Stimulated activated CD4-positive, alpha-beta T cell treated with anti-CD3 and anti-CD28 coated beads, Interleukin-2, amount 100 ng/mL, for 24 hours (primary cell): ENCODE data around the gene RANBP2.
"Not testable (repeated sequence)": the region's sequence is repeated elsewhere in the genome, so short reads cannot be mapped to it uniquely, and the experiment has no call there.

Experiments
- DNase-seq, 2 donors: peaks; one replicate each; pipeline ENCODE4 v3.0.0-alpha.2; 2020

The RANBP2 gene

DNA sequence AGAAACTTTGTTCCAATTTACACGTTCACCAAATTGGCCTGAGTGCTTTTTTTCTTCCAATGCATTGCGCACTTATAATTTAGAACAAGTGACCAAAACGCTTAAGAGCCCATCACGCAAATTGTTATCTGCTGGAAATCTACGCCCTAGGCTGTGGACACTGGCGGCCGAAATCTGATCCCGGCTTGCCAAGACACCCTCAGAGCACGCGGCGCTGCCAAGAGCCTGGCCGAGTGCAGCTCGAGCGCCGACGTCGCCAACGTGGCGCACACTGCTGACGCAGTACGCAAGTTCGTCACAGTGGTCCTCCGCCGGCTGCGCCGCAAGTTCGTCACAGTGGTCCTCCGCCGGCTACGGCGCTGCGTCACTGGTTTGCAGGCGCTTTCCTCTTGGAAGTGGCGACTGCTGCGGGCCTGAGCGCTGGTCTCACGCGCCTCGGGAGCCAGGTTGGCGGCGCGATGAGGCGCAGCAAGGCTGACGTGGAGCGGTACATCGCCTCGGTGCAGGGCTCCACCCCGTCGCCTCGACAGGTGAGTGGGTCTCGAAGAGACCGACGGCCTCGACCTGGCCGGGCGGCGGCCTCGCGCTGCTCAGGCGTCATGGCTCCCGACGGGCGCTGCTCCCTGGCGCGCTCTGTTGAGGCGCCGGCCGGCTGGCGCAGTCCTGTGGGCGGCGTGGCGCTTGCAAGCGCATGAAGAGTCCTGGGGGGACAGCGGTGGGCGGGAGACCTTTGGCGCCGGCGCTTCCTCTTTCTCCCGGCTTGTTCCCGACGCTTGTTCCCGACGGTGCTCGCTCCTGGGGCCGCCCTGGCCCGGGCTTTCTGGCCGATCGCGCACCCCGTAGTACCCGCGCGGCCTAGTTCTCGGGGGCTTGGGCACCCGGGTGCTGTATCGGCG, at the start of gene RANBP2:
Gene RANBP2, plus strand, starts transcription at position 334 of the 896 bp plus-strand sequence. Its CDS starts 125 bp downstream, at position 459.
- peak; percentile 91 to 95 for DNase-seq

DNA sequence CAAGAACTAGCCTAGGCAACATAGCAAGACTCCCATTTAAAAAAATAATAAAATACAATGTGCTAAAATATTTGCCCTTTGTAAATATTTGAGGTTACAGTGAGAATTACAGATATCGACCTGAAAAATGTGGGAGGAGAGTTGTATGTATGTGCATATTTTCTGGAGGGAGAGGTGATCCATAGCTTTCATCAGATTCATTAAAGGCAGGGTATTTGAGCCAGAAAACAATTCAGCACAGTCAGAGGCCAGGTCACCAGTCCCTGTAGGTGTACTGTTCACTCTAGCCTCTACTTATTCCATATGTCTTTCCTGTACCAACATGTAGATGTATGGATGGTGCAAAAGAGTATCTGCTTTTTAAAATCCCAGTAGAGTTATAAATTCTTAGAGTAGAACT, 49.0 kb upstream of the RANBP2 start:
- not testable (repeated sequence) for DNase-seq

DNA sequence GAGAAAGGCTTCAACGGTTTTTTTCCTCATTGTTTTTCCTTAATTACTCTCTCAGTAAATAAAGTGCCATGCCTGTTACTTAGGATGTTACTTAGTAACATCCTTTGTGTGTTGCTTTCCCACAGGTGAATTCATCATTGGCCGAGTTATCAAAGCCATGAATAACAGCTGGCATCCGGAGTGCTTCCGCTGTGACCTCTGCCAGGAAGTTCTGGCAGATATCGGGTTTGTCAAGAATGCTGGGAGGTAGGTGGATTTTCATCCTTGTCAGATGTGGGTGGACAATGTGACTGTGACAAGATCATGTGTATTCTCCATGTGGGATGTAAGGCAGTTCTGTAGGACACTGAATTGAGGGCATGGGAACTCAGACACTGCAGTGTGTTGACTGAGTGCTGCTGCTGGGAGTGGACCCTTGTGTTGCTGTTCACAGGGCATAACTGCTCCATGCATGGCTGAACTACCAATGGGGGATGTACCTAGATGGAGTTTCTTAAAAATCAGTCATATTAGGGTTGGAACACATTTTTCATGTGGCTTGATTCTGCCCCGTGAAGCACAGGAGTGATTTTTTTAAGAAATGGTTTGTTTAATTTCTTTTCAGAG, 47.0 kb upstream of the RANBP2 start:
- not testable (repeated sequence) for DNase-seq

DNA sequence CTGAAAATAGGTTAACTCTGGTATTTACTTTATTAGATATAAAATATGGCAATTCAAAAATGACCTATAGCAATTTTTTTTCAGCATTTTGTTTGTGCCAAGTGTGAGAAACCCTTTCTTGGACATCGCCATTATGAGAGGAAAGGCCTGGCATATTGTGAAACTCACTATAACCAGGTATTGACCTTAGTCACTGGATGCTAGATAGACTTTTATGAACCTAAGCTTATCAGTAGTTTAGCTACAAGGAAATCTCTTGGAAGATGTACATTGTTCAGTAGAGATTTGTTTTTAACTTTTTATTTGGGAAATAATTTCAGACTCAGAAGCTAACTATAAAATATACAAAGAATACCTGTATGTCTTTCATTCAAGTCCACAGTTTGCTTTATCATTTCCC, 42.8 kb upstream of the RANBP2 start:
- DNase-seq, result not testable (repeated sequence)

DNA sequence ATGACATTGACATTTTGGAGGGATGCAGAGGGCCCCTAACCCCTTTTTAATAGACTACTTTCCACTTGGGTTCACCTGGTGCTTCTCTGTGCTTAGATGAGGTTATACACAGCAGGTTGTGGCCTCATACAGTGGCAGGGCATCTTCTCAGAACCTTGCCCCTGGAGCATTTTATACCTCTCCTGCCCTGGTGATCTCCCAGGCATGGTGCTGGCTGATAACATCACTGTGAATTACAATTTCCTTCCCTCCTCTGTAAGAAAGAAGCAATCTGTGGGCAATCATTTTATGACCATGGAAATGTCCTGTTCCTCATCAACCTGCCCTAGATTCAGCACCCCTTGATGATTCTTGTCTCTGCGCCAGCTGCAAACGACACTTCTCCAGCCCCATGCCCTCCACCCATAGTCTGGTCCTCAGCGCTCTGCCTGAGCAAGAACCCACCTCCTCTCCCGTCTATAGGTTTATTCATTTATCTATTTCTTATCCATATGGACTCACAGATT, 42.0 kb upstream of the RANBP2 start:
- DNase-seq, result not testable (repeated sequence)

- not testable (repeated sequence) for DNase-seq
Measured at GRCh38 chr2:108678198-108678651, 41.1 kb upstream of the RANBP2 start.

DNA sequence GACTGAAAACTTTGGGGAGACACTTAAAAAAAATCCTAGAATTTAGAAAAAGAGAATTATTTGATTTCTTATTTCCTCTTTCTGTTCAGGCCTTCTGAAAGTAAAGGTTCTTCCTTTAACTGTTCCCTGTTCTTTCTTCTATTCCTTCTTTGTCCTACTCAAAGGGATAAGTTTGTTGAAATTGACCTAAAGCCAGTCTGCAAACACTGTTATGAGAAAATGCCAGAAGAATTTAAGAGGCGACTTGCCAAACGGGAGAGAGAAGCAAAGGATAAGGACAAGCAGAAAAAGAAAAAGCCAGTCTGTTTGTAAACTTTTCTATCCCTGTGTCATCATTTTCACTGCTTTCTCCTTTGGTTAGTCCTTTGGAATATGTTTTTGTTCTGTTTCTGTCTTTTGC, 38.5 kb upstream of the RANBP2 start:
- DNase-seq, result not testable (repeated sequence)

GRCh38 chr2:108688818-108689756, 30.2 kb upstream of the RANBP2 start:
- DNase-seq, result not testable (repeated sequence)

GRCh38 chr2:108690001-108690400, 29.3 kb upstream of the RANBP2 start:
- not testable (repeated sequence) for DNase-seq

DNA sequence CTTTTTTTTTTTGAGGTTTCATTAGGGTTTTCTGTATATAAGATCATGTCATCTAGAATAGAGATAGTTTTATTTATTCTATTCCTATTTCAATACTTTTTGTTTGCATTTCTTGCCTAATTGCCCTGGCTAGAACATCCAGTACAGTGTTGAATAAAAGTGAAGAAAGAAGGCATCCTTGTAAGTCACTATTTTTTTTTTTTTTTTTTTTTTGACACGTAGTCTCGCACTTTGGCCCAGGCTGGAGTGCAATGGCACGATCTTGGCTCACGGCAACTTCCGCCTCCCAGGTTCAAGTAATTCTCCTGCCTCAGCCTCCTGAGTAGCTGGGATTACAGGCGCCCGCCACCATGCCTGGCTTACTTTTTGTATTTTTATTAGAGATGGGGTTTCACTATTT, 27.8 kb upstream of the RANBP2 start:
- DNase-seq, result no peak

- no peak for DNase-seq
Measured at GRCh38 chr2:108701208-108701607, 18.1 kb upstream of the RANBP2 start.

DNA sequence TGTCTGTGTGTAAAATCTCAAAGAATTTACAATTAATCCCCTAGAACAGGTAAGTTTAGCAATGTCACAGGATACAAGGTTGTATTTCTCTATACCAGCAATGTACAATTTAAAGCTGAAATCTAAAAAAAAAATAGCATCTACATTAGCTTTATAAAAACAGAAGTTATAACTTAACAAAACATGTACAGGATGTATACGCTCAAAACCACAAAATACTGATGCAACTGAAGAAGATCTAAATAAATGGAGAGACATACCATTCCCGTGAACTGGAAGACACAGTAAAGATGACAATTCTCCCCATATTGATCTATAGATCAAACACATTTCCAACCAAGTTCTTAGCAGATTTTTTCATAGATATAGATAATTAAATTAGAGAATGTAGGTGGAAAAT, 17.5 kb upstream of the RANBP2 start:
- DNase-seq, result no peak

GRCh38 chr2:108704871-108705270, 14.4 kb upstream of the RANBP2 start:
- DNase-seq, result no peak

DNA sequence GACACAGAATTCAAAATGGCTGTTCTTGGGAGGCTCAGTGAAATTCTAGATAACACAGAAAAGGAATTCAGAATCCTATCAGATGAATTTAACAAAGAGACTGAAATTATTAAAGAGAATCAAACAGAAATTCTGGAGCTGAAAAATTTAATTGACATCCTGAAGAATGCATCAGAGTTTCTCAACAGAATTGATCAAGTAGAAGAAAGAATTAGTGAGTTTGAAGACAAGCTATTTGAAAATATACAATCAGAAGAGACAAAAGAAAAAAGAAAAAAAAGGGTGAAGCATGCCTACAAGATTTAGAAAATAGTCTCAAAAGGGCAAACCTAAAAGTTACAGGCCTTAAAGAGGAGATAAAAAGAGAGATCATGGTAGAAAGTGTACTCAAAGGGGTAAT, 12.0 kb upstream of the RANBP2 start:
- no peak for DNase-seq

DNA sequence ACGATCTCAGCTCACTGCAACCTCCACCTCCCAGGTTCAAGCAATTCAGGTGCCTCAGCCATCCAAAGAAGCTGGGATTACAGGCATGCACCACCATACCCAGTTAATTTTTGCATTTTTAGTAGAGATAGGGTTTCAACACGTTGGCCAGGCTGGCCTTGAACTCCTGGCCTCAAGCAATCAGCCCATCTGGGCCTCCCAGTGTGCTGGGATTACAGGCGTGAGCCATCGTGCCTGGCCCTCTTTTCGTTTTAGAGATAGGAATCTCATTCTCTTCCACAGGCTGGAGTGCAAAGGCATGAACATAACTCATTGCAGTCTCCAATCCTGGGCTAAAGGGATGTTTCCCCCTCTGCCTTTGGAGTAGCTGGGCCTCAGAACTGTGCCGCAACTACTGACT, 2.3 kb upstream of the RANBP2 start:
- not testable (repeated sequence) for DNase-seq

DNA sequence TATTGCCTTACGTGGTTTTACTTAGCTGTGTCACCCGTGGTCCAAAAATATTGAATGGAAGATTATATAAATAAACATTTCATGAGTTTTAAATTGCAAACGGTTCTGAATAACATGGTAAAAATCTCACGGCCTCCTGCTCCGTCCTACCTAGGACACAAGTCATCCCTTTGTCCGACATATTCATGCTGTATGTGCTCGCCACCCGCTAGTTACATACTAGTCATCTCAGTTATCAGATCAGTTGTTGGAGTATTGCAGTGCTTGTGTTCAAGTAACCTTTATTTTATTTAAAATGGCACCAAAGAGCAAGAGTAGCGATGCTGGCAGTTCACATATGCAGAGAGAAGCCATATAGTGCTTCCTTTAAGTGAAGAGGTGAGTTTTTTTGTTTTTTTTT, 6.8 kb downstream of the RANBP2 start:
- DNase-seq, result not testable (repeated sequence)

DNA sequence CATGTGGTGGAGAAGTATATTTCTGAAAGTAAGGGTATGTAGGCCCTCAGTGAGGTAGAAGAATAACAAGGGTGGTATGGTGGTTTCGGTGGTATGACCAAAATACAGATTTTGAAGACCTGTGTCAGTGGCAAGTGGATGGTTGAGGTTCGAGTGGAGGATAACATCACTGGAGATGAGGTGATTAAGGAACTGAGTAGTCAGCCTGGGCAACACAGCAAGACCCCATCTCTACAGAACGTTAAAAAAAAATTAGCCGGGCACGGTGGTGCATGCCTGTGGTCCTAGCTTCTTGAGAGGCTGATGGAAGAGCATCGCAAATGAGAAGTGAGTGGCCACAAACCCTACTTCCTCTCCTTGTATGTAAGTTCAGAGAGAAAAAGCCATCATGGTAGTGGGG, 15.4 kb downstream of the RANBP2 start:
- DNase-seq, result not testable (repeated sequence)

DNA sequence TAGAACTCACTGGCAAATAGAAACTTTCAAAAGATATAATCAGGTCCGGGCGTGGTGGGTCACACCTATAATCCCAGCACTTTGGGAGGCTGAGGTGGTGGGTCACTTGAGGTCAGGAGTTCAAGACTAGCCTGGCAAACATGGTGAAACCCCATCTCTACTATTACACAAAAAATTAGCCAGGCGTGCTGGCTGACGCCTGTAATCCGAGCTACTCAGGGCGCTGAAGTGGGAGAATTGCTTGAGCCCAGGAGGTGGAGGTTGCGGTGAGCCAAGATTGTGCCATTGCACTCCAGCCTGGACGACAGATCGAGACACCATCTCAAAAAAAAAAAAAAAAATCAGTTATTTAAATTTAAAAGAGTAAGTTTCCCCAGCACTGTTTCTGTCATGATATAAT, 38.7 kb downstream of the RANBP2 start:
- DNase-seq, result not testable (repeated sequence)

DNA sequence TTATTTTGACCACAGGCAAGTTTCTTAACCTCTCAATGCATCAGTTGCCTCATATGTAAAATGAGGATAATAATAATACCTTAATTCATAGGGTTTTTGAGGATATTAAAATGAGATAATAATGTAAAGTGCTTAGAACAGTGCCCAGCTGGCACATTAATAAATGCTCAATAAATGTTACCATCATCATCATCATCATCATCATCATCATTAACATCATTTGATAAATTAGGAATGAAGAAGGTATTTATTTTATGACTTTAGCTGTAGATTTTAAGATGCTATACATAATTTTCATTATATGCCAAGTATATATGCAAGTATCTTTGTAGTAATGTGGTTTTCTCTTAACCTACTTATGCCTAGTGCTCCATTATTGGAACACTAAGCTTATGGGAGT, 43.3 kb downstream of the RANBP2 start:
- not testable (repeated sequence) for DNase-seq

DNA sequence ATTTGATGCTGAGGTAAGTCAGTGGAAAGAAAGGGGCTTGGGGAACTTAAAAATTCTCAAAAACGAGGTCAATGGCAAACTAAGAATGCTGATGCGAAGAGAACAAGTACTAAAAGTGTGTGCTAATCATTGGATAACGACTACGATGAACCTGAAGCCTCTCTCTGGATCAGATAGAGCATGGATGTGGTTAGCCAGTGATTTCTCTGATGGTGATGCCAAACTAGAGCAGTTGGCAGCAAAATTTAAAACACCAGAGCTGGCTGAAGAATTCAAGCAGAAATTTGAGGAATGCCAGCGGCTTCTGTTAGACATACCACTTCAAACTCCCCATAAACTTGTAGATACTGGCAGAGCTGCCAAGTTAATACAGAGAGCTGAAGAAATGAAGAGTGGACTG, 47.4 kb downstream of the RANBP2 start:
- not testable (repeated sequence) for DNase-seq

GRCh38 chr2:108767859-108768258, 48.6 kb downstream of the RANBP2 start:
- DNase-seq, result not testable (repeated sequence)

GRCh38 chr2:108776475-108776874, 57.2 kb downstream of the RANBP2 start:
- no peak for DNase-seq

- DNase-seq, result no peak
Measured at GRCh38 chr2:108778857-108779256, 59.6 kb downstream of the RANBP2 start.
